Fibroblast of the aortic adventitia (primary cell): ENCODE data around the gene AKT3. TPM values are rescaled to one million over a fixed set of nuclear protein-coding genes. Genes with fewer than 3 reads are reported as not detected.

Experiments
- DNase-seq: peaks from one replicate; pipeline ENCODE4 v3.0.0-alpha.2; 2010; ENCODE audit warnings: low read depth
- H3K4me3 ChIP-seq: 2 replicates; pipeline ENCODE4 v1.5.1; 2011; ENCODE audit warnings: low read depth, mild to moderate bottlenecking, control low read depth, low read length, moderate library complexity
- total RNA-seq: library from RNA; depleted of rRNA; stranded (reverse); fragments of >200 nt; gene quantifications from 2 replicates; pipeline ENCODE4 v1.2.3, GENCODE V29; 2012; ENCODE audit warnings: low replicate concordance
- TF ChIP-seq, protein P1 (sequence below): IDR thresholded peaks from 2 replicates; pipeline ENCODE4 v1.5.1; 2011; ENCODE audit warnings: mild to moderate bottlenecking, low read length, control low read depth, inconsistent platforms; ENCODE audit not compliant: insufficient read depth

AKT3 gene
- total RNA-seq: 36.6 and 44.6 TPM in 2 replicates

DNA sequence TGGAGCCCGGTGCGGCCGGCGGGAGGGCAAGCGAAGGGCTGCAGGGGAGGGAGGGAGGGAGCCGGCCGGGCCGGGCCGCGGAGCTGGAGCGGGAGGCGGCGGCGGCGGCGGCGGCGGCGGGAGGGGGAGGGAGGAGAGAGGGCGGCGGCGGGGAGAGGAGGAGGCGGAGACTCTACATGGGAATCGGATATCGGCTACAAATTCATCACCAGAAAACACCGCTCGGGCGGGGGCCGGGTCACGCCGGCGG, at the start of gene AKT3:
TSS of gene AKT3 (minus strand) at position 42 of the 250 bp plus-strand sequence. CDS start 7,073 bp downstream, outside the sequence.
- H3K4me3 ChIP-seq: peak within 1 kb of the TSS; percentile 78
- DNase-seq: peak; percentile 77
- TF ChIP-seq, protein P1, sequence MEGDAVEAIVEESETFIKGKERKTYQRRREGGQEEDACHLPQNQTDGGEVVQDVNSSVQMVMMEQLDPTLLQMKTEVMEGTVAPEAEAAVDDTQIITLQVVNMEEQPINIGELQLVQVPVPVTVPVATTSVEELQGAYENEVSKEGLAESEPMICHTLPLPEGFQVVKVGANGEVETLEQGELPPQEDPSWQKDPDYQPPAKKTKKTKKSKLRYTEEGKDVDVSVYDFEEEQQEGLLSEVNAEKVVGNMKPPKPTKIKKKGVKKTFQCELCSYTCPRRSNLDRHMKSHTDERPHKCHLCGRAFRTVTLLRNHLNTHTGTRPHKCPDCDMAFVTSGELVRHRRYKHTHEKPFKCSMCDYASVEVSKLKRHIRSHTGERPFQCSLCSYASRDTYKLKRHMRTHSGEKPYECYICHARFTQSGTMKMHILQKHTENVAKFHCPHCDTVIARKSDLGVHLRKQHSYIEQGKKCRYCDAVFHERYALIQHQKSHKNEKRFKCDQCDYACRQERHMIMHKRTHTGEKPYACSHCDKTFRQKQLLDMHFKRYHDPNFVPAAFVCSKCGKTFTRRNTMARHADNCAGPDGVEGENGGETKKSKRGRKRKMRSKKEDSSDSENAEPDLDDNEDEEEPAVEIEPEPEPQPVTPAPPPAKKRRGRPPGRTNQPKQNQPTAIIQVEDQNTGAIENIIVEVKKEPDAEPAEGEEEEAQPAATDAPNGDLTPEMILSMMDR: no peak

DNA sequence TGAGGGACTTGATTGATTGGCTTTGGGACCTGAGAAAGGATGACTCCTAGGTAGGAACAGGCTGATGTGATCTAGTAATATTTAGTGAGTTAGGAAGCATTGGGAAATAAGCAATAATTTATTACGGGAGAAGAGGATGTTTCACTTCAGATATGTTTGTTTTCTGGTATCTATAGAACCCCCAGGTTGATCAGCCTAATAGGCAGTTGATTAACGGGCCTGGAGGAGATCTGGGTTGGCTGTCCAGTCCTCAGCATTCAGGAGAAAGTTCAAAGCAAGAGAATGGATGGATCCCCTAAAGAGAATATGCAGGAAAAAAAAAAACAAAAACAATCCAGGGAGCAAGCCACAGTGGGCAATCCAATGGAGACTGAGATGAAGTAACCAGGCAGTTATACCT, 48.2 kb upstream of the AKT3 start:
- DNase-seq: no peak
- TF ChIP-seq, protein P1: no peak
- H3K4me3 ChIP-seq: no peak overlapping the region

DNA sequence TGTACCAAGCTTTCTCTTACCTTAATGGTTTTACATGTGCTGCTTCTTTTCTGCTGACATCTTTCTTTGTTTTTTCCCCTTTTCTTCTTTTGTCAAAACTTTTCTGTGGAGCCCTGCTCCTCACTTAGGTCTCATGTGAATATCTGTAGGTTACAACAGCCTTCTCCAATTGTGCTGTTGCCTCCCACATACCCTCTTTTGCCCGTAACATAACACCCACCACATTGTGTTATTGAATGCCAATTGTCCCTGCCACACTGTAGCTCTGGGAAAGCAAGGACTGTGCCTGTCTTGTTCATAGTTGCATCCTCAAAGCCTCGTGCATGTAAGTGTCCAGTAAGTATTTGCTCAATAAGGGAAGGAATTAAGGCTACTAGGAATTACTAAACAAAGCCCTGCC, 46.3 kb upstream of the AKT3 start:
- TF ChIP-seq, protein P1: no peak
- H3K4me3 ChIP-seq: no peak overlapping the region
- DNase-seq: no peak

DNA sequence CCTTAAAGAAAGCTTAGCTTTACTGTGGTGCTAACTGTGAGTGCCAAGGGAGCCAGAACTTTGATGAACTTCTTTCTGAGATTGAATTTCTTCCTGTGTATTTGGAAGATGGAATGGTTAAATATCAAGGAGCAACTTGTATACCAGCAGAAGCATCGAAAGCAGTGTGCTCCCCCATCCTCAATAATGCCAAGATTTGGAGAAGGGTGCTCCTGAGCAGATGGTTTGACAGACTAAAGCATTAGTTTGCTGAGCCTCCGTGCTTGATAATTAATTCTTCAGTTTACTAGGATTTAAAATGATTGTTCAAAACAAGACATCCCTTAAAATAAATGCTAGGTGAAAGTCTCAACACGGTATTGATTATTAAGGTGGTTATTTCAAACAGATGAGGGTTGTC, 42.4 kb upstream of the AKT3 start:
- no peak for DNase-seq
- no peak overlapping the region for H3K4me3 ChIP-seq
- TF ChIP-seq, protein P1: no peak

DNA sequence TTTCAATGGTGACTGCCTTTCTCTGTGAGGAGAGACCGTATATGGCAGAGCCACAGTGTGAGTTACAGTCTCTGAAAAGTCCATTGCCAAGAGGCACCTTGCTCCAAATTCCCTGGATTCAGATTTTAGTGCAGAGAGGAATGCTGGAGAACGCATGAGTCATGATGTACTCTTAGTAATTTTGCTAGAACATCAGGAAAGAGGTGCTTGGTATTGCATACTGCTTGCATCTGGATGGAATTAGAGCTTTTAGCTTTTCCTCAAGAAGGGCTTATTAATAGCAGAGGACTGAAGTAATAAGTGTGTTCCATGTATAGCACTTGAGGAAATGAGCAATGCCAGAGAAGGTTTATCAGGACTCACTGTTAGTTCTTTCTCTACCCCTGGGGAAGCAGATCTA, 40.5 kb upstream of the AKT3 start:
- TF ChIP-seq, protein P1: no peak
- H3K4me3 ChIP-seq: no peak overlapping the region
- DNase-seq: peak; percentile 94

DNA sequence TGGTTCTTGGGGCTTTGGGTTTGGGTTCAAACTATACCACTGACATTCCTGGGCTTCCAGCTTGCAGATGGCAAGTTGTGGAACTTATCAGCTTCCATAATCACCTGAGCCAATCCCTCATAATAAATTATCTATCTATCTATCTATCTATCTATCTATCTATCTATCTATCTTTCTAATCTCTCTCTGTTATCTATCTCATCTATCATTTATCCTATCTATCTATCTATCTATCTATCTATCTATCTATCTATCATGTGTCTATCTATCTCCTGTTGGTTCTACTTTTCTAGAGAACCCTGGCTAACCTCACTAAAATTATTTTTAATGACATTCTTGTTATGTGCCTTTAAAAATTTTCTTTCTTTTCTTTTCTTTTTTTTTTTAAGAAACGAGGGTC, 35.8 kb upstream of the AKT3 start:
- DNase-seq: no peak
- TF ChIP-seq, protein P1: no peak
- H3K4me3 ChIP-seq: no peak overlapping the region

DNA sequence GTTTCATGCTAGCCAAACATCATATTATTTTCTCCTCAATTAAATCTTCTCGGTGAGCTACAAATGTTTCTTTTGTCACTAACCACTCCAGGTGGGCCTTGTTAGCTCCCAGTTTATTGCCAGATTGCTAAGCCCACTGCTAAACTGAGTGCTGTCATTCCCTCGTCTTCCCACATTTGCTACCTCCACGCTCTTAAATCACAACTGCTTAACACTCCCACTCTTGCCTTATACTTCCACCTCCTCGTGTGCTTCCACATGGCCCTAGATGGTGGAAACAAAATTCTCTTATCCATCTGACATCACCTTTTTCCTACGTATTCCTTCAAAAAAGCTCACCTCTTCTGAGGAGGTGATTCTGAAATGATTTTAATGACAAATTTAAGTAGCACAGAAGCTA, 34.6 kb upstream of the AKT3 start:
- no peak for DNase-seq
- no peak overlapping the region for H3K4me3 ChIP-seq
- TF ChIP-seq, protein P1: no peak
